ENCODE measurements around the gene TDRD12. TPM values are rescaled to one million over a fixed set of nuclear protein-coding genes. Genes with fewer than 3 reads are reported as not detected.

The TDRD12 gene
- total RNA-seq, 1 experiment from 2014 or later: 0.64 TPM

GRCh38 chr19:32673573-32673972, 46.0 kb upstream of the TDRD12 start:
- ChIA-PET CTCF (no interaction called here), POLR2A (ENCODE audit: low non-redundant PET) (no interaction called here)
- Histone ChIP-seq H3K27ac (ENCODE audit: low read depth, low read length, poor library complexity, severe bottlenecking) (no peak overlapping the region), H3K9me3 (ENCODE audit: low read depth, low read length, poor library complexity, severe bottlenecking) (no peaks in the 10 kb centered on the region), H3K27me3 (replicated peaks; ENCODE audit: insufficient read depth, low read depth, low read length, poor library complexity) (peaks cover 6% of the 10 kb centered on the region), H3K4me1 (ENCODE audit: insufficient read depth, low read length, poor library complexity, severe bottlenecking) (peaks cover 49% of the 10 kb centered on the region), H3K4me3 (ENCODE audit: low read depth, low read length, poor library complexity, severe bottlenecking) (peak overlapping the region; percentile 73), H3K36me3 (ENCODE audit: insufficient read depth, low read length, poor library complexity, severe bottlenecking) (no peaks in the 10 kb centered on the region)
- TF ChIP-seq CTCF (conservative IDR thresholded peaks at IDR 0.05; ENCODE audit: low read depth, low read length): no peak
- no peak for TF ChIP-seq EZH2 (IDR thresholded peaks at IDR 0.05; ENCODE audit: borderline replicate concordance, low read depth, low read length, poor library complexity, severe bottlenecking)
- DNase-seq (ENCODE audit: low spot score): no peak
- intact Hi-C loops (cut with micrococcal nuclease; ENCODE audit: unreplicated experiment): no loop called here
- TSS peak; percentile 18 for BruUV-seq (replicated peaks)

GRCh38 chr19:32674153-32674930, 45.2 kb upstream of the TDRD12 start:
- Histone ChIP-seq H3K9me3 (ENCODE audit: low read depth, low read length, poor library complexity, severe bottlenecking) (no peaks in the 10 kb centered on the region), H3K4me1 (ENCODE audit: insufficient read depth, low read length, poor library complexity, severe bottlenecking) (peaks cover 41% of the 10 kb centered on the region), H3K4me3 (ENCODE audit: low read depth, low read length, poor library complexity, severe bottlenecking) (peak overlapping the region; percentile 73), H3K36me3 (ENCODE audit: insufficient read depth, low read length, poor library complexity, severe bottlenecking) (no peaks in the 10 kb centered on the region), H3K27me3 (replicated peaks; ENCODE audit: insufficient read depth, low read depth, low read length, poor library complexity) (peaks cover 6% of the 10 kb centered on the region), H3K27ac (ENCODE audit: low read depth, low read length, poor library complexity, severe bottlenecking) (peak overlapping the region; percentile 40)
- TF ChIP-seq EZH2 (IDR thresholded peaks at IDR 0.05; ENCODE audit: borderline replicate concordance, low read depth, low read length, poor library complexity, severe bottlenecking): no peak
- TF ChIP-seq CTCF (conservative IDR thresholded peaks at IDR 0.05; ENCODE audit: low read depth, low read length): no peak
- DNase-seq (ENCODE audit: low spot score): no peak
- intact Hi-C loops (cut with micrococcal nuclease; ENCODE audit: unreplicated experiment): no loop called here
- ChIA-PET POLR2A (ENCODE audit: low non-redundant PET) (no interaction called here), CTCF (no interaction called here)
- no TSS peak for BruUV-seq (replicated peaks)

GRCh38 chr19:32674931-32675719, 44.4 kb upstream of the TDRD12 start, which contains the start of gene ANKRD27:
TSS of gene ANKRD27 (minus strand) at chr19:32675180. CDS start at chr19:32659015, 16,165 bp downstream.
- DNase-seq (ENCODE audit: low spot score): peak; percentile 99
- H3K36me3 ChIP-seq (ENCODE audit: insufficient read depth, low read length, poor library complexity, severe bottlenecking): no peaks in the 10 kb centered on the region
- intact Hi-C loops (cut with micrococcal nuclease; ENCODE audit: unreplicated experiment): no loop called here
- peaks cover 6% of the 10 kb centered on the region for H3K27me3 ChIP-seq (replicated peaks; ENCODE audit: insufficient read depth, low read depth, low read length, poor library complexity)
- peaks cover 34% of the 10 kb centered on the region for H3K4me1 ChIP-seq (ENCODE audit: insufficient read depth, low read length, poor library complexity, severe bottlenecking)
- TF ChIP-seq CTCF (conservative IDR thresholded peaks at IDR 0.05; ENCODE audit: low read depth, low read length): no peak
- TF ChIP-seq EZH2 (IDR thresholded peaks at IDR 0.05; ENCODE audit: borderline replicate concordance, low read depth, low read length, poor library complexity, severe bottlenecking): no peak
- no peaks in the 10 kb centered on the region for H3K9me3 ChIP-seq (ENCODE audit: low read depth, low read length, poor library complexity, severe bottlenecking)
- POLR2A ChIA-PET (ENCODE audit: low non-redundant PET): no interaction called here
- H3K27ac ChIP-seq (ENCODE audit: low read depth, low read length, poor library complexity, severe bottlenecking): peak within 1 kb of the TSS; percentile 40
- no TSS peak for BruUV-seq (replicated peaks)
- CTCF ChIA-PET: no interaction called here
- H3K4me3 ChIP-seq (ENCODE audit: low read depth, low read length, poor library complexity, severe bottlenecking): peak within 1 kb of the TSS; percentile 73

Data from A673 (cell line).